HG02610 (cell line): Measurements from ENCODE around the gene KNCN.

Experiments
- ATAC-seq: cut with Tn5 transposase; IDR thresholded peaks from one replicate; pipeline ENCODE4 v1.9.1; 2021; ENCODE audit warnings: mild to moderate bottlenecking, moderate library complexity; ENCODE audit not compliant: unreplicated experiment

The KNCN gene

DNA sequence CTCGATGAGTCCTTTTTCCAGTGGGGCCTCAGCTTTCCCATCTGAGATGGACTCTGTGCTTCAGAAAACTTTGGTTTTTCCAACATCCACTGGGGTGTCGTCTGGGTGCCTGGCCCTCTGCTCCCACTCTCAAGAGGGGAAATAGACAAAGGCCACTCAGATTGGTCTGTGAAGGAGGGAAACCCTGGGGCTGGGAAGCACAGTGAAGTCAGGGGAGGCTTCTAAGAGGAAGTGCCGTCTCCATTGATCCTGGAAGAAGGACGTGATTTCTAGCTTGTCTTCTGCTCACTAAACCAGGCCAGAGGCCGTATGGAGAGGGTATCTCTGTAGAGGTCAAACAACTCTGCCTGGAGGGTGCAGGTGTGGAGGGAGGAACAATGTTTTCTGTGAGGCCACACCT lies 5.2 kb downstream of the KNCN start:
- no peak for ATAC-seq

DNA sequence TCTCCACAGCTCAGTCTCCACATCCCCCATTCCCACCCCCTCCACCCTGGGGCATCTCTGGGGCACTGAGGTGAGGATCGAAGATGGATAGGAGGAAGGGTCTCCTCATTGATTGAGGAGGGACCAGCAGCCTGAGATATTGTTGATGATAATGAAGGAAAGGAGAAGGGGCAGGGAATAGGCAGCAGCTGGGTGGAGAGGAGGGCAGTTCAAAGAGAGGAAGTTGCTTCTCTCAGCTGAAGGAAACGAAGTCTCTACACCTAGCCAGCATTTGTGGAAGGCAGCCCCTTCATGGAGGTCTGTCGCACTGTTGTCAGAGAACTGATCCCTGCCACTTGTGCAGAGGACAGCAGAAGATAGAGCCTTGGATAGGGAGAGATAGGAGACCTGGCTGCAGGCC lies 5.7 kb downstream of the KNCN start:
- no peak for ATAC-seq

DNA sequence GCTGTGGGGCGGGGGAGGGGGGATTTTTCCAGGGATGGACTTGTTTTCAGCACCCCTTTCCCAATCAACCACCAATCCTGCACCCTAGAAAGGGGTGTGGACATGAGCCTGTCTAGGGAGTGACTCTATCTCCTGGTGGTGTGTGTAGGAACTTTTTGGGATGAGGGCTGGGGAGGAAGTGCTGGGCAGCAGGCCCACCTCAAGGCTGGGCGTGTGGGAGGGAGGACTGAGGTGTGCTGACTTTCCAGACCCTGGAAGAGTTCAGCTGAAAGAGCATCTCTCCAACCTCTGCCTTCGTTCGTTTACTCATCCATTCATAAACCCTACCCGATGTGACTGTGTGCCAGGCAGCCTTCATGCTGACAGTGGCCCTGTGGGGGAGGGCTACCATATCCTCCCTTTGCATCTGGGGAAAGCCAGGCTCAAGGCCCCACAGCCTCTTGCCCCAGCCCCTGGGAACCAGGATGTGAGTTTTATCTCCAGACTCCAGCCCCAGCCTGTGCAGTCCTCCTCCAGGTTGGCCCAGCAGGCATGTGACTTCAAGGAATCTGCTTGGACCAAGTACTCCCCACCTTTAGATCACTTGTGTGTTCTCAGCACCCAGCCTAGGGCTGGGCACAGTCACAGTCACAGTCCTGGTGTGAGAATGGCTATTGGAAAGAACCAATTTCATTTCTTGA lies 6.7 kb downstream of the KNCN start:
- no peak for ATAC-seq

DNA sequence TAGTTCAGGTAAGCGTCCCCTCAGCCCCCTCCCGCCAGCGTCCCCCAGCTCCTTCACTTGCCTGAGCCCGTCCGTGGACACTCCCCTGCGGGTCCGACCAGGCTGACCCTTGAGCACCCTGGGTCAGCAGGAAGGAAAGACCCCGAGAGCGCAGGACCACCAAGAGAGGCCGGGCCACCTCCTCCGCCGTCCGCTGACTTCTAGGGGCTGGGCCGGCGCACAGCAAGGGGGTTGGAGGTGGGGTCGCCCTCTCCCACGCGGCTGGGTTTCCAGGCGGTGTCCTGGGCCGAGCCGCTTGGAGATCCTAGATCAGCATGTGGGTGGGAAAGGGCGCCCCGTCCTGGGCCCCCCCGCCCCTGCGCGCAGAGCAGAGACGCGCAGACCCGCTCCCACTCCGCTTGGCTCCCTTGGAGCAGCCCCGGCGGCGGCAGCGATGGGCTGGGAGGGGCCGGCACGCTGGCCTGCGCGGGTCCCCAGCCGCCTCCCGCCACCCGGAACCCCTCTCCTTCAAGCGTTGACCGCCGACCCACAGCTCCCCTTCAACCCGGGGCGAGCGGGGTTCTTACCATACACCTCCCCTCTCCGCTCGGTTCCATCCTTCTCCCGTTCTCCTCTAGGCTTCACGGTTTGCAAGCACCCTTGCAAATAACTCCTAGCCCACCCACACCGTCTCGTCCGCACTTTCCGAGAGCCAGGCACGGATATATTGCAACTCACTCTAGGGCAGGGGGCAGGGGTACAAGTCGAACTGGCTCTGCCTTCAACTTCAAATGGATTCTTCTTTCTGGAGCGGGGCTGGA lies 7.5 kb downstream of the KNCN start:
- ATAC-seq, result no peak

DNA sequence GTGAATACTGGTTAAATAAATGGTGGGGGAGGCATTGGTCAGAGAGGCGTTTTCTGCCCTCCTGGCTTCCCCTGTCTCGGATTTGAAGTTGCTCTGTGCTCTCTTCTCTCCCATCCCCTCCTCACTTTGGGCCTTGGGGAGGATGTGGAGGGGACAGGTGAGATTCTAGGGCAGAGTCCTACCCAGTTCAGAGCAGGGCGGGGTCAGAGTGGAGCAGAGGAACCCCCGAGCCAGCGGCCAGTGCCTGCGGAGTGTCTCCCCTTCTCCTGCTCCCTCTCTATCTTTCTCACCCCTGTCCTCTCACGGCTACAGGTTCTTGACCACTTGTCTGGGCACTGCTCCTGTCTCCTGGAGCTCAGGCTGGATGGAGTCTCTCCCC lies 8.1 kb downstream of the KNCN start:
- ATAC-seq, result no peak

DNA sequence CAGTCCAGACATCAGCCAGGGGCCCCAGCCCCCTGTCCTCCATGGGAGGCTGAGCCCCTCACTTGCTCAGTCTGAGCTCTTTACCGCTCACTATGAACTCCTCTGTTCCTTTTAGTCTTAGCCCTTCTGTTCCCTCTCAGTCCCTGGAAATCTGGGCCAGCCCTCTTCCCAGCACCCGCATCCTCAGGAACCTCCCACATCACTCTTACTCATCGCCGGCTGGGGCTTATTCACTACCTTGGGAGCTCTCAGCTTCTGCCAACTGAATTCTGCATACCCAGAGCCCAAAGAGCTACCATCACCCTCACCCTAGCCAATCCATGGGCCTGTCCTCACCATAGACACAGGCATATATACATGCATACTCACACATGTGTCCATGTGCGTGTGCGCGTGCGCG lies 11.5 kb downstream of the KNCN start:
- ATAC-seq, result no peak

DNA sequence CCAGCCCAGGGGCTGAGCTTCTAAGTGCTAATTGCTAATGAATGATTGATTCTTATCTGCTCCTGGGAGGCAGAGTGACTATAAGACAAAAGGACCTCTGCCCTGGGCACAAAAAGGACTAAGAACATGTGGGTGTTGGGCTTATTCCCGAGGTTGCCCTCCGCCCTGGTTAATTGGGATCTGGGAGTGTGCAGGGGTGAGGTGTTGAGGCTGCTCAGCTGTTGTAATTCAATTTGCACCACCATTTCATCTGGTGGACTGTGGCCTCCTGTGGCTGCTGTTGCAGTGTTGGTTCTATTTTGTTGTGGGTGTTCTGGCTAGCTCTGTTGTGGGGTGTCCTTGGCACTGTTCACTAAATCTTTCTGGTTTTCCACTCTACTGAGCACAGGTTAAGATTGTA lies 13.3 kb downstream of the KNCN start:
- no peak for ATAC-seq

DNA sequence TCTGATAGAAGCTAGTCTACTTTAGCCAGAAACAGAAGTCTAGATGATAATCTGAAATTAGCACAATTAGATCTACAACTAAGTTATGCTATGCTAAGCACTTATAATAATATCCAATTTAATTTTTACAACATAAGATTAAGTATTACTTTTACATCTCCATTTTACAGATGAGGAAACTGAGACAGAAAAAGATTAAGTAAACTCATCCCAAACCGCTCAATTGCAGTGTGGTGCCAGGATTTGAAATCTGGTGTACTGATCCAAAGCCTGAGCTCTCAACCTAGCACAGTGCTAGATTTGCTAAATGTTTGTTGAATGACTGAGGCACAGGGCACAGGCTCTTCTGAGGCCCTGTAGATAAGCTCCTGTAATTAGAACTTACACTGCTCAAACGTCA lies 13.8 kb downstream of the KNCN start:
- ATAC-seq, result no peak

DNA sequence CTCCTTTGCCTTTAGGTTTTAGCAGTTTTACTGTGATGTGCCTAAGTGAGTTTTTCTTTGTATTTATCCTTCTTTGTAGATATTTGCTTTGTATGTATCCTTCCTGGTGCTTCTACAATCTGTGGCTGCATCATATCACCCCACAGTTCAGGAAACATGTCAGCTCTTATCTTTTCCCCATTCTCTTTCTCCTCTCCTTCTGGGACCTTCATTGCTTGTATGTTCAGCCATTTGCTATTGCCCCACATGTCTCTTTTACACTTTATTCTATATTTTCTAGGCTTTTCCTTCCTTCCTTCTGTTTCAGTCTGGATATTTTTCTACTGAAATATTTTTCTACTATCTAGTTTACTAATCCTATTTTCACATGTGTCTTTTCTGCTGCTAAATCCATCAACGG lies 14.9 kb downstream of the KNCN start:
- ATAC-seq, result no peak

DNA sequence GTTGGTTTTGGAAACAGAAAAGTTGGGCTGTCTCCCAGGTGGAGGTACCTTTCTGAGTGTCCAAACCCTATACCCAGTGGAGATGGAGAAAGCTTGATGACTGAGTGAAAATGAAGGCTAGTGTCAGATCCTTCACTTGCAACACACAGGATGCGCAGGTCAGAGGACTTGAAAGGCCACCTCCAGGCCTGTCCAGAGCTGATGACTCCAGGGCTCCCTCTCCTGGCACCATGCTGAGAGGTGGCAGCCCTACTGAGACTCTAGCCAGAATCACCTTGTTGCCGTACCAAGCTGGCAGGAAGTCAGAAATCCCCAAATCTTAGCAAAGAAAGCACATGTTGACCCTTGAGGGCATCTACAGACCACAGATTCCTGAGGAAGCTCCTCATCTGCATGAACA lies 16.4 kb downstream of the KNCN start:
- no peak for ATAC-seq

DNA sequence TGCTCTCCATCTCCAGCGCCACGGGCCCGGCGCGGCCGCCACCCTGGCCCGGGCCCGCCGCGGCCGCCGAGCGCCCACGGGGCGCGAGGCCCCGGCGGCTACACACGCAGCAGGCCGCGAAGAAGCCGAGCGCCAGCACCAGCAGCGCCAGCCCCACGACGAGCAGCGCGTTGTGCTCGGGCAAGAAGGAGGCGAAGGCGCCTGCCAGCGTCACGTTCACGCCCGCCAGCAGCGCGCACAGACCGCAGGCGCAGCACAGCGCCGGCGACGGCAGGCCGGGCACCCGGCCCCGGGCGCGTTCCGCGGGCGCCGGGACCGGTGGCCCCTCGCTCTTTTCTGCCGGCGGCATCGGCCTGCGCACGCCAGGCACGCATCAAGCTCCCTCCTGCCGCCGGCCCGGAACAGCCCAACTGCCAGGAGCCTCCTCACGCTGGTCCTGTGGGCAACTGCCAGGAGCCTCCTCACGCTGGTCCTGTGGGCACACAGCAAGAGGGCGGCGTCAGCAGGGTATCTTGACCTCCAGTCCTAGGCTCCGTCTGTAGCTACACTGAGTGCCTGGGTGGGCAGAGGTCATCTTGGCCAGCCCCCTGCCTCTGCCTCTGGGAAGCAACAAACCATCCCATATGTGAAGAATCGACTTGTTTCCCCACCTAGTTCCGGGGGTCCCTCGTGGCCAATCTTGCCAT lies 18.1 kb downstream of the KNCN start:
- ATAC-seq, result no peak

DNA sequence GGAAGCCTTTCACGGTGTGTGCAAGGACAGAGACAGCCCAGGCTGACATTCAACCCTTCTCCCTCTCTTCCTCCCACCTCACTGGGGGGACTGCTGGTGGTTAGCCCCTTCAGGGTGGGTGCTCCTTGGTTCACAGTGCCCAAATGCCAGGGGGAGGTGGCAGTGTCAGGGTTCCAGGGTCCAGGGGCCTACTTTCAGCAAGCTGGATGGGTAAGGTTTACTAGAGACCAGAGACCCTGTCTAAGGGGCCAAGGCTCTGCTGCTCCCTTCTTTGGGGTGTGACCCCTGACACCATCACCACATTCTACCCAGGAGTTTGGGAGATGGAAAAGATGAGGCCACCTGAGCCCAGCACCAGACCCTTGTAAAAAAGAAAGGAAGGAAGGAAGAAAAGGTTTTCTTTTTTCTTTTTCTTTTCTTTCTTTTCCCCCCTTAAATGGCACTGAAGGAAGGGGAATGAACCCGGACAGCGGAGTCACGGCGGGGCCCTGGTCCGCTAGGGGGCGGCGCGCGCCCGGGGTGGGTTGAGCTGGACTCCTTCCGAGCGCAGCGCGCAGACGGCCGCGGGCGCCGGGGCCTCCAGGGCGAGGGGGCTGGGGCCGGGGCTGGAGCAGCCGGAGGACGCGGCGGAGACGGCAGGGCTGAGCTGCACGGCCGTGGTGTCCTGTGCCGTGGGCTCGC lies 18.8 kb downstream of the KNCN start:
- ATAC-seq, result no peak

DNA sequence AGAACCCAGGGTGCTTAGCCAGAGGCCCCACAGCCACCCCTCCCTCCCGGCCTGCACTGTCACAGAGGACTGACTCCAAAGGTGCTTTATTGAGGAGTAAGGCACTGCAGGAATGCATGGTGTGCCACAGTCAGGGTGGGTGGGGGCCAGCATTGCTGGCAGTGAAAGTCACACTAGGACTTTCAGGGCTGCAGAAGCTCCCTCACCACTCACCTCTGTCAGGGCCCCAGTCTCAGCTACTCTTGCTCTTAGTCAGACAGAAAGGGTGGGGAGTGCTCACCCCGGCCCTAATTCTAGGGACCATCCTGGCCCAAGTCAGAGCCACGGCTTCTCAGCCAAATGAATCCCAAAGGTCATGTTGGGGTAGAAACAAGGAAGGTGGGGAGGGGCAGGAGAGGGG lies 19.4 kb downstream of the KNCN start:
- no peak for ATAC-seq

DNA sequence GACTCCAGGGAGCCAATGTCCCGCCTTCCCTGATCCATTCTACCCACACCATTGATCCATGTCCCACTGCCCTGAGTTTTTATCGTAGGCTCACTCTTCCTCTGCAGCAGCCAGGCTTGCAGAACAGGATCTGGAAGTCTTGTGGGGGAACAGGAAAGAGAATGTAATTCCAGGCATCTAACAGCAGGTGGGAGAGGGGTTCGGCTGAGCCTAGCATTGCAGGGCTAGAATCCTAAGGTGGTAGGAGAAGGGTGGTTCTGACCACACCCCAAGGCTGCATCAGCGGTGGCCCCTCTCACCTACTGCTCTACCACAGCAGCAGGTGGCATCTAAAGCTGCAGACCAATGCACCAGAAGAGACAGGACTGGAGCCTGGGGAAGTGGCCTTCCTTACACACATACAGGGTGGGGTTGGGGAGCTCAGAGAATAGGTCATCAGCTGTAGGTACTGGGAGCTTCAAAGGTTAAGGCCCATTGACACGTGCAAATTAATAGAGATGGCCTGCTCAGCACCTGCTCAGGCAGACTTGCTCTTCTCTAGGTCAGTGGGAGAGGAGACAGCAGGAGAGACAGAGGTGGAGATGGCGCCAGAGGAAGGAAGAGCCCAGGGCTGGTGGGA lies 20.5 kb downstream of the KNCN start:
- no peak for ATAC-seq

DNA sequence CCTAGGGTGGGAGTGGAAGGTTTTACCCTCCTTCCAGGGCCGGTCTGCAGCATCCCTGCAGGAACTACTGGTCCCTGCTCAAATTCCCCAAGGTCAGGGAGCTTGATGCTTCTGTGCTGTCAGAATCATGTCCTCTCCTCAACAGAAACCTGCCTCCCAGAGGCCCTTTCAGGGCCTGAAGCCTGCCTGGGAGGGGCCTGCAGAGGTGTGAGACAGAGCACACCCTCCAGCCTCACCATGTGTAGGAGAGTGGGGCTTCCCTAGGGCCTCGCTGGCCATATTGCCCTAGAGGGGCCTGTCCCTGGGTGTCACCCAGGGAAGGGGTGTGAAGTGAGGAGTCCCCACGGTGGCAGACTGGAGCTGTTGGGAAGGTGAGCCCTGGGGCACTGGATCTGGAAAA lies 21.1 kb downstream of the KNCN start:
- ATAC-seq, result no peak

DNA sequence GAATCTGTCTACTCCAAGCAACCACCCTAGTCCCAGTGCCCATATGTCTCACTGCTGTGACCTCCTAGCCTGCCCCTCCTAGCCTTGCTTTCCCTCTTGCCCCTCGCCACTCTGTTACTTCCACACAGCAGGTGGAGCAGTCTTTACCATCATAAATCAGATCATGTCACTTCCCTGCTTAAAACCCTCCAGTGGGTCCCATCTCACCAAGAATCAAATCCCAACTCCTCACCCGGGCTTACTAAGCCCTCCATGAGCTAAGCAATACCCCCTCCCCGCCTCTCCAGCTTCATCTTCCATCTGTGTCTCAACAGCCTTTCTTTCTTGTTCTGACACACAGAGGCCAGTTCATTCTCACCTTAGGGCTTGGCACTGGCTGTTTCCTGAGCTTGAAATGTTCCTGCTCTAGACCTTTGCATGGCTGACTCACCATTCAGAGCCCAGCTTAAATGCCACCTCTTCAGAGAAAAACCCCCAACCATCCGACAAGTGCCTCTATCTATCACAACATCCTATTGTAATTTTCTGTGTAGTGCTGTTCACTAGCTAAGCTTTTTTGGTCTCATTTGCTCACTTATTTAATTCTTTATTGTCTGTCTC lies 22.3 kb downstream of the KNCN start:
- no peak for ATAC-seq

DNA sequence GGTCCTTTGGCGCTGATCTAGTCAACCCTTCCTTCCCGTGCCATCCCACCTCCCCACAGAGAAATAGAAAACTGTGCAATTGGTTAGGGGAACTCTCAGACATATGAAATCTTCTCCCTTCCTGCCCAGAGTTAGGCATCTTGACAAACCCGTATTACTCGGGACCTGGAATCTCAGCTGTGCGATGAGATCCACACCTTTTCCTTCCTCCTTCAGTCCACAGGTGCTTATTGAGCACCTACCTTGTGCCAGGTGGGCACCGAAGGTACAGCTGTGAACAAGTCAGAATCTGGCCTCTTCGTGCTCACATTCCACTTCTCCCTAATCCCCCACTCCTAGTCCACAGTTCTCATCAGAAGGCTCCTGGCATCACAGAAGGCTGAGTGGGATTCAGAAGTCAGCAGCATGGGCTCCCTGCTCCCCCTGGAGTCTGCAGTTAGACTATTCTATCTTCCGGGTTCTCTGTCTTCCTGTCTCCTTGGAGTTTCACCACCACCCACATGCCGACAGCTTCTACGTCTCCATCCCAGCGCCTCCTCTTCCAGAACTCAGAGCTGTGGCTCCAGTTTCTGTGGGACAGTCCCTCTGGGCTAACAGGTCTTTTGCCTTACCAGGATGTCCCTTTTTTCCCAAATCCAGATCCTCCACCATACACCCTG lies 23.0 kb downstream of the KNCN start:
- ATAC-seq, result no peak

DNA sequence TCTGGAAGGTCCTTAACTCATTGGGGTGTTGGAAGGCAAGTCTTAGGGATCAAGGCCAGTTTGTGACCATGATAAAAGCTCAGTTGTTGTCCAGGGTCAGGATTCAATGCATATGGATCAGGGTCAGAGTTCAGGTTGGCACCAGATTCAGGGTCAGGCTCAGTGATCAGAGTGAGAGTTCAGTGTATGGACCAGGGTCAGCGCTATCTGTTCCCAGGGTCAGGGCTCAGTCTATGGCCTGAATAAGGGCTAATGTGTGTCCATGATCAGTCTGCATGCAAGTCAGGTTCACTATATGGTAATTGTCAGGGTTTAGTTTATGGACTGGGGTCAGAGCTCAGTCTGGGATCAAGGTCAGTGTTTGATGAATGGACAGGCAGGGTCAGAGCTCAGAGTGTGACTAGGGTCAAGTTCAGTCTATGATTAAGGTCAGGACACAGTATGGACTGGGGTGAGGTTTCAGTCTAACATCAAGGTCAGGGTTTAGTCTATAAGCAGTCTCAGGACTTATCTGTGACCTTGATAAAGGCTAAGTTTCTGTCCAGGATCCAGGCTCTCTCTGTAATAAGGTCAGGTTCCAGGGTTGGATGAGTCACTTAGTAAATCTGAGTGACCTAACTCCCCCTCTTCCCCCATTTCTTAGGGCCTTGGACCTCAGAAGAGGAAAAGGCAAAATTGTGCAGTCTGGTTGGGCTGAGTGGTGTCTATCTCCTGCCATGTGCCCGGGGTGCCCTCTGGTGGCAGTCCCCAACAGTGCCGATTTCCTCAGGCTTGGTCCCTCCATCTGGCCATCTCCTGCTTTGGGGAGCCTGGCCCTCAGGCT lies 23.8 kb downstream of the KNCN start:
- ATAC-seq, result peak; percentile 49

DNA sequence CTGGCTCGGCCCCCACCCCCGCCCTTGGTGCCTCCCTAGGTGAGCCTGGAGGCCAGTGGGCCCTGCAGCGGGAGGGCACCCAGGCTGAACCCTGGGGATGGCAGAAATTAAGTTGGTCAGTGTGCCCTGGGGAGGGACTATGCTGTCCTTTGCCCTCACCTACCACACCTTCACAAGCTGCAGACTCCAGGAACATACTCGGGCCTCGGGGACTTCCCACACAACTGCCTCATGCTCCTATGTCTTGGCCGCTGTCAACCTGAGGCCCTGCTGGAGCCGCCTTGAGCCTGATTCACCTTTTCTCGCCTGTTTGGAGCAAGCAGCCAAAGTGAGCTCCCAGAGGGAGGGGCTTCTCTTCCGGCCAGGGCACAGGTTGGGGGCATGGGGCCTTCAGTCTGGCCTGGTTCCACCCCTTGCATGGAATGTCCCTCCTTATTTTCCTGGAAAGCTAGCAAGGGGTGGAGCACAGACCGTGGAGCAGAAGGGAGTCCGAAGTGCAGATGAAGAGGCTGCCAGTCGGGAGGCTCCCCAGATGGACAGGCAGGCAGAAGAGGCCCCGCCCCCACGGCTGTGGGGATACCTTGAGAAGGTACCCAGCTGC lies 24.7 kb downstream of the KNCN start:
- ATAC-seq, result no peak
